Measurements from ENCODE around the gene OPCML. TPM values are rescaled to one million over a fixed set of nuclear protein-coding genes. Genes with fewer than 3 reads are reported as not detected.

Gene OPCML
- total RNA-seq, 1 donor from 2014 or later = not detected

GRCh38 chr11:132561937-132562336, 970.4 kb downstream of the OPCML start:
- Mint-ChIP-seq H3K36me3 (ENCODE audit: low read depth) (no peaks in the 10 kb centered on the region), H3K4me3 (no peak overlapping the region), H3K27me3 (no peaks in the 10 kb centered on the region), H3K9me3 (peaks cover 5% of the 10 kb centered on the region), H3K4me1 (no peaks in the 10 kb centered on the region), H3K27ac (no peak overlapping the region)
- intact Hi-C loops (cut with micrococcal nuclease) = no loop called here
- TF ChIP-seq, protein P1, sequence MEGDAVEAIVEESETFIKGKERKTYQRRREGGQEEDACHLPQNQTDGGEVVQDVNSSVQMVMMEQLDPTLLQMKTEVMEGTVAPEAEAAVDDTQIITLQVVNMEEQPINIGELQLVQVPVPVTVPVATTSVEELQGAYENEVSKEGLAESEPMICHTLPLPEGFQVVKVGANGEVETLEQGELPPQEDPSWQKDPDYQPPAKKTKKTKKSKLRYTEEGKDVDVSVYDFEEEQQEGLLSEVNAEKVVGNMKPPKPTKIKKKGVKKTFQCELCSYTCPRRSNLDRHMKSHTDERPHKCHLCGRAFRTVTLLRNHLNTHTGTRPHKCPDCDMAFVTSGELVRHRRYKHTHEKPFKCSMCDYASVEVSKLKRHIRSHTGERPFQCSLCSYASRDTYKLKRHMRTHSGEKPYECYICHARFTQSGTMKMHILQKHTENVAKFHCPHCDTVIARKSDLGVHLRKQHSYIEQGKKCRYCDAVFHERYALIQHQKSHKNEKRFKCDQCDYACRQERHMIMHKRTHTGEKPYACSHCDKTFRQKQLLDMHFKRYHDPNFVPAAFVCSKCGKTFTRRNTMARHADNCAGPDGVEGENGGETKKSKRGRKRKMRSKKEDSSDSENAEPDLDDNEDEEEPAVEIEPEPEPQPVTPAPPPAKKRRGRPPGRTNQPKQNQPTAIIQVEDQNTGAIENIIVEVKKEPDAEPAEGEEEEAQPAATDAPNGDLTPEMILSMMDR (IDR thresholded peaks at IDR 0.05) = no peak
- DNase-seq (no peak), ATAC-seq (ENCODE audit: low read depth) (no peak)
- ChIA-PET POLR2A (no interaction called here), CTCF (no interaction called here)

GRCh38 chr11:132559331-132560036, 972.8 kb downstream of the OPCML start:
- intact Hi-C loops (cut with micrococcal nuclease) = no loop called here
- DNase-seq (no peak), ATAC-seq (ENCODE audit: low read depth) (no peak)
- Mint-ChIP-seq H3K4me1 (no peaks in the 10 kb centered on the region), H3K9me3 (peaks cover 5% of the 10 kb centered on the region), H3K4me3 (no peak overlapping the region), H3K27me3 (no peaks in the 10 kb centered on the region), H3K27ac (no peak overlapping the region), H3K36me3 (ENCODE audit: low read depth) (no peaks in the 10 kb centered on the region)
- TF ChIP-seq, protein P1 (IDR thresholded peaks at IDR 0.05) = no peak
- ChIA-PET CTCF (no interaction called here), POLR2A (no interaction called here)

DNA sequence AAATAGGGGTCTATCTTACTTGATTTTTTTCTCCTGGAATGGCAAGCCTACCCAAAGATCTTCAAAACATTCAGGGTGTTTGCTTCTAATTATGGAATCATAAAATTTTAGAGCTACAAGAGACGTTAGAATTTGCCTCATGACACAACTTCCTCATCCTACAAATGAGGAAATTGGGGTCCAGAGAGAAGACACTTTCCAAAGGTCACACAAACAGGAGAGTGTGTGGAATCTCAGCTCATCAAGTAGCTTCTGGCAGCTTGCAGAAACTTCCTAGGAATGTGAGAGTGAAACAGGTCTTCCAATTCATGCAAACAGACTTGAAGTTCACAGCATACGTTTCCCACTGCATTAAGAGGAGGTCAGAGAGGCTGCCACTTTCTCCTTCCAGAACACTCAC, 976.0 kb downstream of the OPCML start:
- intact Hi-C loops (cut with micrococcal nuclease) = no loop called here
- no peak for ATAC-seq (ENCODE audit: low read depth)

DNA sequence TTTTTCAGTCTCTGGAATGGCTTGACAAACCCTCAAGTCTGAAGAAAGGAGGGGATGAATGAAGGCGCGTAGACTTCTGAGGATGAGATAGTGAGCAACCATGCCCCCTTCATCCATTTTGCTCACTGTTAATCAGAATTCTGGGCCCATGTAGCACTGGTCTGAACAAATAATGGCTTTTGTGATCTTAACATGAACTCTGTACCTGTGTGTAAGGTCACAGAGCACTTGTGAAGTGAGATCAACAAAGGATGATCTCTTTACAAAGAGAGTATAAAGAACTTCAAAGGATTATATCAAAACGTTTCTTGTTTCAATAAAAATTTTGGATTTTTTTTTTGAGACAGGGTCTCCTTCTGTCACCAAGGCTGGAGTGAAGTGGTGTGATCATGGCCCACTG, 976.7 kb downstream of the OPCML start:
- no peaks in the 10 kb centered on the region for H3K4me1 Mint-ChIP-seq
- no peak overlapping the region for H3K4me3 Mint-ChIP-seq
- intact Hi-C loops (cut with micrococcal nuclease) = no loop called here
- TF ChIP-seq, protein P1 (IDR thresholded peaks at IDR 0.05) = no peak
- DNase-seq (no peak), ATAC-seq (ENCODE audit: low read depth) (no peak)
- H3K27me3 Mint-ChIP-seq = no peaks in the 10 kb centered on the region
- H3K27ac Mint-ChIP-seq = no peak overlapping the region
- ChIA-PET CTCF (no interaction called here), POLR2A (no interaction called here)
- peaks cover 10% of the 10 kb centered on the region for H3K9me3 Mint-ChIP-seq
- H3K36me3 Mint-ChIP-seq (ENCODE audit: low read depth) = no peaks in the 10 kb centered on the region

More for the DNA sequence above, 976.0 kb downstream of the OPCML start:
- no peaks in the 10 kb centered on the region for H3K4me1 Mint-ChIP-seq
- DNase-seq = no peak
- H3K9me3 Mint-ChIP-seq = peaks cover 10% of the 10 kb centered on the region
- TF ChIP-seq, protein P1 (IDR thresholded peaks at IDR 0.05) = no peak
- H3K4me3 Mint-ChIP-seq = no peak overlapping the region
- no peak overlapping the region for H3K27ac Mint-ChIP-seq
- CTCF ChIA-PET = no interaction called here
- no peaks in the 10 kb centered on the region for H3K36me3 Mint-ChIP-seq (ENCODE audit: low read depth)
- no peaks in the 10 kb centered on the region for H3K27me3 Mint-ChIP-seq
- POLR2A ChIA-PET = no interaction called here

DNA sequence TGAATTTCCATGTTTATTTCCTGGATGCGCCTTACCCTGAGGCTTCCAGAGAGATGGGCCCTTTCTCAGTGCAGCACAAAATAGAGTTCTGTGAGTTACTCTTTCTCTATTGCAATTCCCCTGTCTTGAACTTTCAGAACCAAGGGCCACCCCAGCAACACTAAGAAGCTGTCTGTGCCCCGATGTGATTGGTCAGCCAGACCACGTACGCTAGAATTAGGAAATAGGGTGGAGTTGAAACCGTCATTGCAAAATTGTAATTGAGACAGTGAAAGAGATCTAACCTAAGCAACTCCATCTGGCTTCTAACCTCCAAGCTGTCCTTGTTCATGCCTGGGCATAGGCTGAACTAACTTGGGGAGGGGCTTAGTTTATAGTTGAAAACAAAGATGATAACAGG, 981.3 kb downstream of the OPCML start:
- no peak for ATAC-seq (ENCODE audit: low read depth)
- no peaks in the 10 kb centered on the region for H3K4me1 Mint-ChIP-seq
- no peak overlapping the region for H3K4me3 Mint-ChIP-seq
- intact Hi-C loops (cut with micrococcal nuclease) = no loop called here
- H3K27me3 Mint-ChIP-seq = no peaks in the 10 kb centered on the region
- no peaks in the 10 kb centered on the region for H3K36me3 Mint-ChIP-seq (ENCODE audit: low read depth)
- no peak overlapping the region for H3K27ac Mint-ChIP-seq
- ChIA-PET POLR2A (no interaction called here), CTCF (no interaction called here)
- TF ChIP-seq, protein P1 (IDR thresholded peaks at IDR 0.05) = no peak
- no peak for DNase-seq
- H3K9me3 Mint-ChIP-seq = peaks cover 11% of the 10 kb centered on the region

Measured in activated B cell treated with CpG ODN at 0.5 μM for 24 hours (primary cell).